Measurements from ENCODE around the gene TMC4.

Gene TMC4

DNA sequence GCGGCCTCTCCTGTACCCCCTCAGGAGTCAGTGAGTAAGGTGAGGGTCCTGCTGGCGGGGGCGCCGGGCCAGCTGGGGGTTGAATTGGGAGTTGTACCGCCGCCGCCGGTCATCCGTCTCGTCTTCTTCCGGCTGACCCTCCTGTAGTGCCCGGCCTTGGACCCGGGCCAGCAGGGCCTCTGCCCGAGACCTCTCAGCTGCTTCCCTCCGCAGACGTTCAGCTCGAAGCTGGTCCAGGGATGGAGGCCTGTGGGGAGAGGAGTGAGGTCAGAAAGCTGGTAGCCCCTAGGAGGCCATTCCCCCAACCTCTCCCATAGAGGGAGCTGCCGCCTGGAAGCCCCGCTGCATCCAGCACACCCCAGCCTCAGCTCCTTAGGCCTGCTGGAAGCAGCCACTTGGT lies 17.3 kb downstream of the TMC4 start:
- no peak for DNase-seq (ENCODE audit: low spot score)

DNA sequence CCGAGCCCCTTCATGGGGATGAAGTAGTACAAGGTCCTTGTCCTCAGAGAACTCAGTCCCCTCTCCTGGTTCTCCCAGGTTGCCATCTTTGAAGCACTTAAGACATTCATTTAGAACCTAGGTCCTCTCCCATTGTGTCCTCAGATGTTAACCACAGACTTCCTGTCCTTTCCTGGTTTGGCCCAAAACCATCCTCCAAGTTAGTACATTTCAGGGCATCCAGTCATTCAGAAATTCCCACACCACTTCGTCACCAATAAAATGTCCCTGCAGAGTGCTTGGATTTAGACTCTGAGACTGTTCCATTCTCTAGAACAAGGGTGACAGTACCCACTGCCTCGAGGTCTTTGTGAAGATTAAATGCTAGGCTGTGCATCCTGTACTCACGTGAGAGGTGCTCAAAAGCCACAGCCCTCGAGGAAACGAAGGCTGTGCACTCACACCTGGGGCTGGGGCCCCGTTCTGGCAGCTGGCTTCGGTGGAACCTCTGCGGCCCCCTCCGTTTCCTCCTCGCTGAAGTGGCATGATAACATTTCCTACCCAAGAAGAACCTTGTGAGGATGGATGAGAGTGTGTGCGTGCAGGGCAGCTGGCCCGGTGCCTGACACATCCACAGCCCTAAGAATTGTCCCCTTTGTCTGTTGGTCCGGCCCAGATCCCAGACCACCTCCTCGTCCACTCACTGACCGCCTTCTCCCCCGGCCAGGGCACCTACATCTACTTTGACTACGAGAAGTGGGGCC lies 18.2 kb downstream of the TMC4 start:
- no peak for DNase-seq (ENCODE audit: low spot score)

DNA sequence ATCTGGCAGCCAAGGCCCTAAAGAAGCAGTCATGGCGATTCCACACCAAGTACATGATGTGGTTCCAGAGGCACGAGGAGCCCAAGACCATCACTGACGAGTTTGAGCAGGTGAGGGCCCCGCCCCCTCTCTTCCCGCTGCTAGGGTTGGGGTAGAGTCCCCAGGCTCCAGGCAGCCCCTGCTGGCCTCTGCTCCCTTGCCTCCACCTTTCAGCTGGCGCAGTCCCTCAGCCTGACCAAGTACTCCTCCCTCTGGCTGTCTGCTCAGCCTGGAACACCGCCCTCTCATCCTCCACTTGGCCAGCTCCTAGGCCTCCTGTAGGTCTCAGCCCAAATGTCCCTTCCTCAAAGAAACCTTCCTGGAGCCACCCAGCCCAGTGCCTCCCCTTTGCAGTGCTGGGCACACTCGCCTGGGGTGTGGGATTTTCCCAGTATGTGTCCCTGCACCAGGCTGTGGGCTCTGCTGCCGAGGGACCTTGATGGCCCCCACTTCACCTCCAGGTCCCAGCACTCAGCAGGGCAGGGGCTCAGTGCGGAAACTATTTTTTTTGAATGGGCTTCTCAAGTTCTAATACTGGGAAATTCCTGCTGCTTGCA lies 19.1 kb downstream of the TMC4 start:
- DNase-seq (ENCODE audit: low spot score) = peak; percentile 40

DNA sequence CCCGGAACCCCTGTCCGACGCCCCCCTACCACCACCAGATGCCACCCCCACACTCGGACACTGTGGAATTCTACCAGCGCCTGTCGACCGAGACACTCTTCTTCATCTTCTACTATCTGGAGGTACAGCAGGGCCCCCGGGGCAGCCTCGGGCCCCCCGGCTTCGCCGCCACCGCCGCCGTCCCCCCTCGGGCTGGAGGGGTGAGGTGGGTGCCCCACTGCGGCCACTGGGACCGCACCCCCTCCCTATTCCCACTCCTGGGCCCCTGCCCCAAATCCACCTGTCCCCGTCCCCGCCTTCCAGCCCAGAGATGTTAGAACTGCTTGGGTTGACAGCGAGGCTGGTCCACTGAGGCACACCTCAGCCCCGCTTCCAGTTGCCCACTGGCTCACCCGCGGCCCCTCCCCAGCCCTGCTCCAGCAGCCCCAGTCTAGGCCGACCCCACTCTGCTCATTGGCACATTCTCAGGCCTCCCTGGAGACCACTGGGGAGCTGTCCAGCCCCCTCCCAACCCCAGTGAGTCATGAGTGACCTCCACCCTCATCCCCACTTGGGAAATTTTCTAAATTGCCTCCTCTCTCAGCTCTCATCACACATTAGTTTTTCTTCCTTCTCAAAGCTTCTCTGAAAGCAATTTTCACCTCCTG lies 20.0 kb downstream of the TMC4 start:
- DNase-seq (ENCODE audit: low spot score) = no peak

DNA sequence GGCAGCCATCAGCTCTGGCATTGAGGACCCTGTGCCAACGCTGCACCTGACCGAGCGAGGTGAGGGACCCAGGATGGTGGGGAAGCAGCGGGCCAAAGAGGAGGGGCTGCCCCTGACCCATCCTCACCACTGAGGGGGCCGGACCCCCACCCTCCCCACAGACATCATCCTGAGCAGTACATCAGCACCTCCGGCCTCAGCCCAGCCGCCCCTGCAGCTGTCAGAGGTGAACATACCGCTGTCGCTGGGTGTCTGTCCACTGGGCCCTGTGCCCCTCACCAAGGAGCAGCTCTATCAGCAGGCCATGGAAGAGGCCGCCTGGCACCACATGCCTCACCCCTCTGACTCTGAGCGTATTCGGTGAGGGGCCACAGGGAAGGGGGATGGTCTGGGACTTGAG lies 20.7 kb downstream of the TMC4 start:
- DNase-seq (ENCODE audit: low spot score) = no peak

DNA sequence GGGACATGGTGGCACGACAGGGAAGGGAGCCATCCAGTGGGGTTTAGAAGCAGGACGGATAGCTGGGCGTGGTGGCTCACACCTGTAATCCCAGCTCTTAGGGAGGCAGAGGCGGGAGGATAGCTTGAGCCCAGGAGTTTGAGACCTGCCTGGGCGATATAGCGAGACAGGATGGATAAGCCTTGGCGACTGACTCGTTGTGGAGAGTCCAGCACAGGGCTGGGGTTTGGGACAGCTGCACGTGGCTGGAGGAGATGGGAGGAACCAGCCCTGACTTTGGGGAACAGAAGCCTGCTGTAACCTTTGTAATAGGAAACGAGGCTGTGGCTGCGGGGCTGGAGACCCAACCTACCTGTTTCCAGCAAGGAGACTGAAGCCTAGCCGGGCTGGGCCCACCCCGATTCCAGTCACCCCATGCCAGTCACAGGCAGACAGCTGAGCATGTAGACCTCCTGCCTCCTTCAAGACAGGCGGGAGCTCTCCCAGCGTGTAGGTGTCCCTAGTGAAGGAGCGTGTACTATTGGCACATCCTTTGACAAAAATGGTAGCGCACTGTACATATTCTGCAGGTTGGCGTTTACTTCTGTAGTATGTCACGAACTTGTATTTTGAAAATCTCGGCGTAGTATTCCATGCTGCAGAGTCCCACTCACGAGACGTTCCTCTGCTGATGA lies 21.5 kb downstream of the TMC4 start:
- no peak for DNase-seq (ENCODE audit: low spot score)

DNA sequence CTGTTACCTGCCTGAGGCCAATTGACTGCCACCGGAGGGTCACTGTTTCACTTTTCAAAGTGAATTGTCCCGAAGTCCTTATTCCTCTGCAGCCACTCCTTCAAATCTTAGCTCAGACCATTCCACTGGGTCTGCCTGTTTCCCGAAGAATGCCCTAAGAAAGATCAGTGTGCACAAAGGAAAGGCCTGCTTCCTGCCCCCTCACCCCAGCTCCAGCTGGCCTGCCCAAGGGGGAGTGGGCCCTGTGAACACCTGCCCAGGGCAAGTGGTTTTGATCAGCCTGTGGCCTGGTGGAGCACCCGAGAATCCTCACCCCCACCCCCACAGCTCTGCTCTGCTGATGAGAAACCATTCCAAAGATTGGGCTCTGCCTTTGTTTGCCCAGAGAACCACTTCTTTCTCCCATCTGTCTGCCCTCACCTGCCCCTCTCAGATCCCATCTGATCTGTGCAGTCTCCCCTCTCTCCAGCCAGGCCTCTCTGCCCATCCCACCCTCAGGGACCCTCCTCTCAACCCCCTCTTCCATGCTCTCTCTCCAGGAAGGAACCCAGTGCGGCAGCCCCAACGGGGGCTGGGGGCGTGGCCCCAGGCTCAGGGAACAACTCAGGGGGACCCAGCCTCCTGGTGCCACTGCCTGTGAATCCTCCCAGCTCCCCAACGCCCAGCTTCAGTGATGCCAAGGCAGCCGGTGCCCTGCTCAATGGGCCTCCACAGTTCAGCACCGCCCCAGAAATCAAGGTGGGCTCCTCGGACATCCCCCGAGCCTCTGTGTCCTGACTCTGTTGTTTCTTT lies 23.7 kb downstream of the TMC4 start:
- no peak for DNase-seq (ENCODE audit: low spot score)

DNA sequence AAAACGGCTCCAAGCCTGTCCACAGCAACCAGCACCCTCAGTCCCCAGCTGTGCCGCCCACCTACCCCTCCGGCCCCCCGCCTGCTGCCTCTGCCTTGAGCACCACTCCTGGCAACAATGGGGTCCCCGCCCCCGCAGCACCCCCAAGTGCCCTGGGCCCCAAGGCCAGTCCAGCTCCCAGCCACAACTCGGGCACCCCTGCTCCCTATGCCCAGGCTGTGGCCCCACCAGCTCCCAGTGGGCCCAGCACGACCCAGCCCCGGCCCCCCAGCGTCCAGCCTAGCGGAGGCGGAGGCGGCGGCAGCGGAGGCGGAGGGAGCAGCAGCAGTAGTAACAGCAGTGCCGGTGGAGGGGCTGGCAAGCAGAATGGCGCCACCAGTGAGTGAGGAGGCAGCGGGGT lies 24.8 kb downstream of the TMC4 start:
- DNase-seq (ENCODE audit: low spot score) = no peak

DNA sequence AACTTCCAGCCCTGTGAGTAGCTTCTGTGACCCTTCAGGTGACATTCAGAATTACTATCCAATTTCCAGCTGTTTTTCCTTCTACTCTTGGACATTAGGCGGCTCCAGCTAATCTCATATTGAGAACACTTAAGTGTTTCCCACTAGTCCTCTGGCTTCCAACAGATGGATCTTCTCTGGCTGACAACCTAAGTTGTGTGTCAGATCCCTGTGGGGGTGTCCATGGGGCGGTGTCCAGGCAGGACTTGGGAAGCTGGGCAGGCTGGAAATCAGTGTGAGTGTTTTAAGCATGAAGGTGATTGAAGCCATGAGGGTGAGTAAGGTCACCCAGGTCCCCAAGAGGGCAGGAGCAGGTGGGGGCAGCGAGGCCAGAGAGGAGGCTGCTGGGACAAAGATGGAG lies 25.3 kb downstream of the TMC4 start:
- no peak for DNase-seq (ENCODE audit: low spot score)

DNA sequence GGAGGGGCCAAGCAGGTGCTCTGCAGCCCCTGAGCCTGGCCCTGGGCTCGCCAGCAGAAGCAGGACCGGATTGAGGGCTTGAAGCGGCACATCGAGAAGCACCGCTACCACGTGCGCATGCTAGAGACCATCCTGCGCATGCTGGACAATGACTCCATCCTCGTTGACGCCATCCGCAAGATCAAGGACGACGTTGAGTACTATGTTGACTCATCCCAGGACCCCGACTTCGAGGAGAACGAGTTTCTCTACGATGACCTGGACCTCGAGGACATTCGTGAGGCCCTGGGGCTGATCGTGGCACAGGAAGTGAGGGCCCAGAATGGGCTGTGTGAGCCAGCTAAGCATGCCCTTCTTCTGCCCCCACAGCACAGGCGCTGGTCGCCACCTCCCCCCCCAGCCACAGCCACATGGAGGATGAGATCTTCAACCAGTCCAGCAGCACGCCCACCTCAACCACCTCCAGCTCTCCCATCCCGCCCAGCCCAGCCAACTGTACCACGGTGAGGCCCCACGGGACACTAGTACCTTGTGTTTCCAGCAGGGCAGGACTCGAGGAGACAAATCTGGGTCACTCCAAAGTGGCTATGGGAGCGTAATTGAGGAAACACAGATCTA lies 27.3 kb downstream of the TMC4 start:
- DNase-seq (ENCODE audit: low spot score) = no peak

DNA sequence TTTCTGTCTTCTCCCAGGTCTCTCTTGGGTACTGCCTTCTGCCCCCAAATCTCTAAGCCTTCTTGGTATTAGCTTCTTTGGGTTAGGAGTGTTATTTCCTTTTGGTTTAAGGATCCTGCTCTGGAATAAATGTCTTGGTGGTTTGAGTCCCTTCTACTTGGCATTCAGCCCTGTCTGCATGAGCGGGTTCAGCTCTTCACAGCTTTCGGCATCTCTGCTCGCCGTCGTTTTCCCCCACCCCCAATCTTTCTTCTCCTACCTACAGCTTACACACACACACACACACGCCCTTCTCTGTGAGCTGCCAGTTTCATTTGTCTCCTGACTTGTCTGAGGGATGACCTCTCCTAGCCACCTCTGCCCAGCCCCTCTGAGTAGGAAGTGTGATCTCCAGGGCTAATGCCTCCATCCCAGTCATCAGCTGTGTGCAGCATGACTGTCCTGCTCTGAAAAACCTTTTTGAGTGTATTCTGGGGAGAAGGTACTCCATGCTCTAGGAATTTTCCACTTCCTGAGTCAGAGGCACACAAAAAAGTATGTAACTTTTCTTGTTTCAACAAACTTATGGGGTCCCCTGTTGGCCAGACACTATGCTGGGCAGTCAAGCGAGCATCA lies 30.7 kb downstream of the TMC4 start:
- no peak for DNase-seq (ENCODE audit: low spot score)

DNA sequence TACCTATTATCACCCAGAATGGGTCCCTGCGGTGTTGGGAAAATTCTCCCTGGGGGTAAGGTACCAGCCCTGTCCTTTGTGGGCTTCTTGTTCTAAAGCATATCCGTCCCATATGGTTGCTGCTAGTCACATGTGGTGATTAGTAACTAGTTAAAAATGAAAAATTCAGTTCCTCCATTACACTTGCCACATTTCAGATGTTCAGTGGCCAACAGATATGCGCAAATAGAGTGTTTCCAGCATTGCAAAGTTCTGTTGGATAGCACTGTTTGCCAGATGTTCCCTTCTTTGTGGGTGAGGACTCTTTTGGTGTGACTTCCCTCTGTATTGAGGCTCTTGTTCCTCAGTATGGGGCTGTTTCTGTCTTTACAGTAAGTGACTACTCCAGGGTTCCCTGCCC lies 31.6 kb downstream of the TMC4 start:
- no peak for DNase-seq (ENCODE audit: low spot score)

DNA sequence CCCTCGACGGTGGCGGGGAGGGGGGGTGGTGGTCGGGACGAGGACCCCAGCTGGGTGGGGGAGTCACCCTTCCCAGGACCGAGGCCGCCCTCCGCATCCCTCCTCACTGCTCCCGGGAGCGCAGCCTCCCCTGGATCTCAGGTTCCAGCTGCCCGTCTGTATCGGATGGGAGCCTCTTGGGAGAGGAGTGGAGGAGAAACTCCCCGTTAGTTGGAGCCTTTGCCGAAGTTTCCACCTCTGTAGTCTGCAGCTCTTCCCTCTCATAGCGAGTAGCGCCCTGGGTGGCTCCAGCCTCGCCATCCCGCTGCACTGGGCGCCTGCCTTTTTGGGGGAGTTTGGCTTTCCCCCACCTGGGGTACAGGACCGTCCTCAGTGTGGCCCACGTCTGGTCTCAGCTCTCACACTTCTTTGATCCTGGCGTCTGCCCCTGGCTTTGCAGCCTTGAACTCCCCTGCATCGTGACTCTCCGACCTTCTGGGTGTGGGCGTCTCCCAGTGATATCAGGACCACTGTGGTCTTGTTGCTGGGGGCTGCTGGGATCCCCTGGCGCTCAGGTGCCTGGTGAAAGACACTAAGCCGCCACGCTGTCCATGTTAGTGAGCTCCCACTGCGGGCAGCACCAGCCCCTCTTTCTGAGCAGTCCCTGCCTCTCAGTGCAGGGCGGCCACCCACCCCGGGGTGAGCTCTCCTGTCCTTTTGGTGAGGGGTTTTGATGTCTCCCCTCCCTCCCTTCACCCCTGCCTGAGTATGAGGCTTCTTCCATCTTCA lies 34.3 kb downstream of the TMC4 start:
- DNase-seq (ENCODE audit: low spot score) = no peak

DNA sequence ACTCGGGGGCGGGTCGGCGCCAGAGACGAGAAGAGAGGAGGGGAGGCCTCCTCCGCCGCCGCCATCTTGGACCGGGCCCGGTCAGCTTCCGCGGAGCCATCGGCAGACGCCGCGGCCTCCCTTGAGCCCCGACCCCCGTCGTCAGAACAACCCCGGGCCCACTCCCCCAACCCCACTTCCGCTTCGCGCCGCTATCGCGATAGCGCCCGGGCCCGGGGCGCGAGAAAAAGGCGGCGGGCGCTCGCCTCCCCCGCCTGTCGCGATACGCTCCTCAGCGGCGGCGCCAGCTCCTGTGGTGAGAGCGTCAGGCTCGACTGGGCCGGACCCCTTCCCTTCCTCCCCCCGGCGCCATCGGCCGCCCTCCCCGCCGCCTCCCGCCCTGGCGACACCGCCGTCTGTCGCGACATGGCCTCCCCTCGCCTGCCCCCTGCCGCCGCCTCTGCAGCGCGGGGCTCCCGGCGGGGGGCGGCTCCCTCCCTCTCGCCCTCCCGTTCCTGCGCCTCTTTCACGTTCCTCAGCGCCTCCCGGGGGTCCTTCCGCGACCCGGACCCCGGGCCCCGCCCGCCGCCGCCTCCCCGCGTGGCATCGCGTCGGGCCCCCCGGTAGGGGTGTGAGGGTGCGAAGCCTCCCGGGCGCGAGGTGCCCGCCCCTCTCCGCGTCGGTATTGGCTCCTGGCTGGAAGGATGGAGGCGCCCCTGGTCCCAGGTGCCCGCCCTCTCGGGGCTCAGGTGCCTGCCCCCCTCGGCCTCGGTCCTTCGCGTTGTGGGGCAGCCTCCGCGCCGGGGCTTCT lies 35.1 kb downstream of the TMC4 start, which contains the start of gene CNOT3:
CNOT3 (plus strand) TSS at position 64 of the 790 bp plus-strand sequence. CDS start 5,217 bp downstream, outside the sequence.
- DNase-seq (ENCODE audit: low spot score) = no peak

DNA sequence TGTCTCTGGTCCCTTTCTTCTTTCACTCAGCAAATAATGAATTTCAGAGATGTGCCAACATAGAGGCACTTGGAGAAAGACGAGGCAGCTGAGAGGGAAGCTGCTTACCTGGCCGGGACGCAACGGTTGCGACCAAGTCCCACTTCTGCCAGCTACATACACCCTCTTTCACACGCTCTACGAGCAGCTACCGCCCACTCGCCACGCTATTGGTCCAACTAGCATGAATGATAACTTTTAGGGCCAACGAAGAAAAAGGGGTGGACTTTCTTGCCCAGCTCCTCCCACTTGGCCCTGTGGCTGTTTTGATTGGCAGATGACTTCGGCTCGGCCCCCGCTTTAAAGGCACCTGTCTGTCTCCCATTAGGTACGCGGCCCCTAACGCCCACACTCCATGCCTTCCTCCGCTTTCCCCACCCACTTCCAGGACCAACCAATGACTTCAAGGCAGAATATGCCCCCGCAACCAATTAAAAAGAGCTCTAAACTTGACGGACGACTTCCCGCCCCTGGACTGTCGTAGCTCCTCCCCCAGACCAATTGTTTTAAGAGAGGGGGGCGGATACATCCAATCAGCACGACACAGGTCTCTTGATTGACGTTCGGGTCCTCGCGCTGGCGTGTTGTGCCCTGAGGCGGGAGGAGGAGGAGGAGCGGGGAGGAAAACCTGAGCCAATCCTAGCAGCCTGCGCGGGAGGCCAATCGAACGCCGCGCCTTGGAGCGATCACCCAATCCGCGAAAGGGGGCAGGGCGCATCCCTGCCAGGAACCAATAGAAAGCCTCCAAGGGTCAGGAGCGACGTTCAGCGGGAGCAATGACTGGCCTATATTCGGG lies 35.9 kb downstream of the TMC4 start:
- DNase-seq (ENCODE audit: low spot score) = peak; percentile 100

DNA sequence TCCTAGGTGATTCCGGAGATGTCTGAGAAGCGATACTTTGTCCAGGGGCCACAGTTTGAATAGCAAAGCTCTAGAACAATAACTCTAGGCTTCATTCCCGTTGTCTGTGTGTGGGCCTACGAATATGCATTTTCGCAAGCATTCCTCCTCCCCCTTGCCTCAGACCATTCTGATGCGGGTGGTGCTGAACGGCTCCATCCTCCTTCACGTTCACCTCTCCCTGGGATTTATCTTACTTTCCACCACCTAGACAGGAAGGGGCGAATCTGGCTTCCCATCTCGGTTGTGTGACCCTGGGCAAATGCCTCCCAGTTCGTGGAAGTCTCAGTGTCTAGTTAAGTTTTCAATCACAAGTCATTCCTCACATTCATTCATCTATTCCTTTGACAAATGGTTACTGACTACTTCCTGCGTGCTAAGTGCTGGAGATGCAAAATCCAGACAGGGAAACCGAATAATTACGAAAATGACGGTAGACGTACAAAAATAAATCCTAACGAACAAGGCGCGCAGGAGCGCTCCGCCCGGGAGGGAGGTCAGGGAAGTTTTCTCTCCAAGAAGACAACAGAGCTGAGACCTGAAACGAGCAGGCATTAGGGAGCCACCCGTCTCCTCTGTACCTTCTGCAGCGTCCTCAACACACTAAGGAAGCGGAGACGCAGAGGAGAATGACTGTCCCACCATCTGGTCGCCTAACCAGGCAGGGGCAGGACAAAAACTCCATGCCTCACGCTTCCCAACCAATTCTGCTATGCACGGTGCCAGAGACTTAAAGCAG lies 36.7 kb downstream of the TMC4 start:
- no peak for DNase-seq (ENCODE audit: low spot score)

DNA sequence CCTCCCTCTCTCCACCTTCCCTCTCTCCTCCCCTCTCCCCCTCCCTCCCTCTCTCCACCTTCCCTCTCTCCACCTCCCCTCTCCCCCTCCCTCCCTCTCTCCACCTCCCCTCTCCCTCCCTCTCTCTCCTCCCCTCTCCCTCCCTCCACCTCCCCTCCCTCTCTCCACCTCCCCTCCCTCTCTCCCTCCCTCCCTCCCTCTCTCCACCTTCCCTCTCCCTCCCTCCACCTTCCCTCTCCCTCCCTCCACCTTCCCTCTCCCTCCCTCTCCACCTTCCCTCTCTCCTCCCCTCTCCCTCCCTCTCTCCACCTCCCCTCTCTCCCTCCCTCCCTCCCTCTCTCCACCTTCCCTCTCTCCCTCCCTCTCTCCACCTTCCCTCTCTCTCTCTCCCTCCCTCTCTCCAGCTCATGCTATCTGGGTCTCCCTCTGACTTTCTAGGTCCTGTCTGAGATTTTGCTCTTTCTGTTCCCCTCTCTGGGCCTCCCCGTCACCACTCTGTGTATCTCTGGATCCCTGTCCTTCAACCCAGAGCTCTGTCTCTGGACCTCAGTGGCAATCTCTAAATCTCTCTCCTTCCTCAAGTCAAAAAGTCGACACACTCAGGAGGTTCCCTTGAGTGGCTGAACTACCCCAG lies 38.9 kb downstream of the TMC4 start:
- no peak for DNase-seq (ENCODE audit: low spot score)

Measured in cerebellar cortex (tissue), 1 donor.